ENCODE measurements around the gene ROBO1. TPM values are rescaled to one million over a fixed set of nuclear protein-coding genes. Genes with fewer than 3 reads are reported as not detected.

ROBO1 gene
- total and polyA plus RNA-seq, 2 donors (not counting 3 experiments of a cell fraction or from before 2014, with no cell fraction given), result 5.9 to 14.2 TPM

DNA sequence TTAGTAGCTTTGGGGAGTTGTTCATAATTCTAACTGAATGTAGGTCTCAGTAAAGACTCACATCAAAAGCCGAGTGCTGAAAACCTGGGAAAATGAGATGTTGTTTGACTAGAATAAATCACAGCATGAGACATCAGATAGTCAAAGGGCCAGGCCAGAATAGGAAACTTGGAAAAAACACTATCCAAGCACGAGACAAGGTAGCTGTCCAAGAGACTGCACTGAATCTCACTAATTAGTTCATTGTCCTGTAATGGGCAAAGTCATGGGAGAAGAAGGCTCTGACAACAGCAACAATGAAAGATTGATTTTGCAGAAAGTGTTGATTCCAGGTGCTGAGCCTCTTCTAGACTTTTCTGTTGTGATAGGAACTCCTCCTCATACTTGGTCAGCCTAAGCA, 314.2 kb downstream of the ROBO1 start:
- no peaks in the 10 kb centered on the region for H3K4me1 ChIP-seq (ENCODE audit: control insufficient read depth, extremely low read depth, insufficient read depth, low read length)
- no peaks in the 10 kb centered on the region for H3K9me3 ChIP-seq (replicated peaks; ENCODE audit: control insufficient read depth, insufficient read depth, low read length)
- DNase-seq (ENCODE audit: low read depth, low spot score), result no peak
- no peaks in the 10 kb centered on the region for H3K79me2 ChIP-seq (ENCODE audit: control insufficient read depth, insufficient read depth, low read length)
- H2AFZ ChIP-seq (ENCODE audit: low read depth, low read length), result no peak overlapping the region
- no peak for FAIRE-seq
- H3K4me3 ChIP-seq (replicated peaks in 1 of 3; ENCODE audit: insufficient read depth in 1 of 3, low read depth in 1 of 3, low read length in 3 of 3), result no peak overlapping the region
- CTCF ChIA-PET, result interaction anchor here (0.6 kb wide), 1 partner anchor 66 kb away, joined by 3 read pairs; no protein-coding TSS in a partner anchor
- no peak overlapping the region for H3K9ac ChIP-seq (replicated peaks; ENCODE audit: extremely low read depth, insufficient read depth, low read length)
- H4K20me1 ChIP-seq (replicated peaks; ENCODE audit: control insufficient read depth, extremely low read depth, insufficient read depth, low read length), result no peaks in the 10 kb centered on the region
- no TSS peak for BruUV-seq (replicated peaks)
- H3K4me2 ChIP-seq (ENCODE audit: insufficient read depth, low read length), result no peak overlapping the region
- H3K36me3 ChIP-seq (ENCODE audit: control insufficient read depth in 2 of 2, extremely low read depth in 1 of 2, insufficient read depth in 2 of 2, low read length in 2 of 2), result no peaks in the 10 kb centered on the region
- no peak for TF ChIP-seq MAX (IDR thresholded peaks at IDR 0.05; ENCODE audit: insufficient read depth, insufficient read length)
- TF ChIP-seq, protein P1, sequence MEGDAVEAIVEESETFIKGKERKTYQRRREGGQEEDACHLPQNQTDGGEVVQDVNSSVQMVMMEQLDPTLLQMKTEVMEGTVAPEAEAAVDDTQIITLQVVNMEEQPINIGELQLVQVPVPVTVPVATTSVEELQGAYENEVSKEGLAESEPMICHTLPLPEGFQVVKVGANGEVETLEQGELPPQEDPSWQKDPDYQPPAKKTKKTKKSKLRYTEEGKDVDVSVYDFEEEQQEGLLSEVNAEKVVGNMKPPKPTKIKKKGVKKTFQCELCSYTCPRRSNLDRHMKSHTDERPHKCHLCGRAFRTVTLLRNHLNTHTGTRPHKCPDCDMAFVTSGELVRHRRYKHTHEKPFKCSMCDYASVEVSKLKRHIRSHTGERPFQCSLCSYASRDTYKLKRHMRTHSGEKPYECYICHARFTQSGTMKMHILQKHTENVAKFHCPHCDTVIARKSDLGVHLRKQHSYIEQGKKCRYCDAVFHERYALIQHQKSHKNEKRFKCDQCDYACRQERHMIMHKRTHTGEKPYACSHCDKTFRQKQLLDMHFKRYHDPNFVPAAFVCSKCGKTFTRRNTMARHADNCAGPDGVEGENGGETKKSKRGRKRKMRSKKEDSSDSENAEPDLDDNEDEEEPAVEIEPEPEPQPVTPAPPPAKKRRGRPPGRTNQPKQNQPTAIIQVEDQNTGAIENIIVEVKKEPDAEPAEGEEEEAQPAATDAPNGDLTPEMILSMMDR (IDR thresholded peaks at IDR 0.05; ENCODE audit: extremely low read depth in 1 of 2, insufficient read depth in 1 of 2, low read depth in 1 of 2, low read length in 2 of 2), result no peak
- TF ChIP-seq MYC (IDR thresholded peaks at IDR 0.05; ENCODE audit: low read depth, low read length), result no peak
- no peak for TF ChIP-seq GATA2 (IDR thresholded peaks at IDR 0.05; ENCODE audit: insufficient read depth, insufficient read length, low read depth, low read length)
- no peak for TF ChIP-seq FOS (IDR thresholded peaks at IDR 0.05; ENCODE audit: borderline replicate concordance, insufficient read depth, low read length)
- no peak for TF ChIP-seq POLR2AphosphoS5 (IDR thresholded peaks at IDR 0.05; ENCODE audit: insufficient read depth, low read depth, low read length)
- TF ChIP-seq EZH2 (IDR thresholded peaks at IDR 0.05; ENCODE audit: borderline replicate concordance, low read depth, low read length, severe bottlenecking), result no peak
- TF ChIP-seq POLR2A (IDR thresholded peaks at IDR 0.05; ENCODE audit: low read depth, low read length), result no peak
- no peak for TF ChIP-seq JUN (IDR thresholded peaks at IDR 0.05; ENCODE audit: borderline replicate concordance, insufficient read depth, insufficient read length, low read depth)
- H3K27me3 ChIP-seq (ENCODE audit: control insufficient read depth in 2 of 2, insufficient read depth in 2 of 2, low read length in 2 of 2), result no peaks in the 10 kb centered on the region
- H3K27ac ChIP-seq (ENCODE audit: insufficient read depth, low read depth, low read length), result no peak overlapping the region
- intact Hi-C loops (cut with micrococcal nuclease) (no loop called here), dilution Hi-C loops (cut with MboI; ENCODE audit: extremely low pct_ligation_motif_present, low sequenced_read_pairs) (no loop called here)
- POLR2A ChIA-PET, result no interaction called here
- H3K9me1 ChIP-seq (replicated peaks; ENCODE audit: control insufficient read depth, extremely low read depth, insufficient read depth, low read length), result no peaks in the 10 kb centered on the region

Data from endothelial cell of umbilical vein (primary cell).